SJSA1 (cell line): ENCODE measurements around the gene CCDC33. TPM values are rescaled to one million over a fixed set of nuclear protein-coding genes. Genes with fewer than 3 reads are reported as not detected.
A peak's percentile ranks its signal among the peaks of the same experiment; 100 is the strongest.

ENCODE experiments used
- DNase-seq, 2 experiments: peaks; one replicate each; pipeline ENCODE4 v3.0.0-alpha.2; 2015 to 2020; ENCODE audit warnings: low spot score in 2 of 2, low read depth in 1 of 2
- H3K27ac ChIP-seq: fragments of 250-450 bp; sonication (Bioruptor Pico); 2 replicates; pipeline ENCODE4 v1.5.1; 2020; ENCODE audit warnings: mild to moderate bottlenecking, moderate library complexity
- H3K27me3 ChIP-seq: fragments of 250-450 bp; sonication (Bioruptor Pico); replicated peaks from 2 replicates; pipeline ENCODE4 v1.5.1; 2020; ENCODE audit warnings: mild to moderate bottlenecking, moderate library complexity
- H3K36me3 ChIP-seq: fragments of 250-450 bp; sonication (Bioruptor Pico); 2 replicates; pipeline ENCODE4 v1.5.1; 2020; ENCODE audit warnings: mild to moderate bottlenecking
- H3K4me1 ChIP-seq: fragments of 250-450 bp; sonication (Bioruptor Pico); replicated peaks from 2 replicates; pipeline ENCODE4 v1.6.1; 2021; ENCODE audit warnings: mild to moderate bottlenecking
- H3K4me3 ChIP-seq: fragments of 250-450 bp; sonication (Bioruptor Pico); 2 replicates; pipeline ENCODE4 v1.5.1; 2020; ENCODE audit warnings: mild to moderate bottlenecking
- H3K9me3 ChIP-seq: fragments of 250-450 bp; sonication (Bioruptor Pico); replicated peaks from 2 replicates; pipeline ENCODE4 v1.5.1; 2020; ENCODE audit warnings: mild to moderate bottlenecking
- total RNA-seq: library from RNA; depleted of rRNA; stranded (reverse); fragments of >200 nt; shearing (Covaris generic); gene quantifications from 2 replicates; pipeline ENCODE4 v1.2.3, GENCODE V29; 2014

The CCDC33 gene
- total RNA-seq, 1 experiment from 2014 or later: not detected

DNA sequence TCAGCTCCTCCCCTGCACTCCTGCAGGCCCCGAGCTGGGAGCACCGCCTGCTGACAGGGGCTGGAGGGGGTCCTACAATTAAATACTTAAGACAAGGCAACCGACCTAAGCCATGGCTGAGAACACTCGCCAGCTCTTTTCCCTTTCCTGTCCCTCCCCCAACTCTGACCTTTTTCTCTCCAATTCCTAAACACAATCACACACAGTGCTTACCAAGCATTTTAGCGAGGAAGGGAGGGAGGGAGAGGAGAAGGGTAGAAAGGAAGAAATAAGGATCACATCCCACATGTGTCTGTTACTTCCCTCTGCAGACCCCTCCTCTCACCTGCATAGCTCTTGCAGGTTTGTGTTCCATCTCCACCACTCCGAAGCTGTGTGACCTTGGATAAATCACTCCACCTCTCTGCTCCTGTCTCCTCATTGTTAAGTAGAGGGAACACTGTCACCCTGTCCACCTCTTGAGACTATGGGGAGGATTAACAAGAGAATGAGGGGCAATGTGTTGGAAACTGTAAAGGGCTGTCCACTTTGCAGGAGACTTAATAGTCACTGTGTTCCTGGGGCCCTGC is 67.7 kb downstream of the CCDC33 start:
- H3K27ac ChIP-seq: no peak overlapping the region
- no peaks in the 10 kb centered on the region for H3K9me3 ChIP-seq
- DNase-seq: no peak
- peaks cover 41% of the 10 kb centered on the region for H3K27me3 ChIP-seq
- no peak overlapping the region for H3K4me3 ChIP-seq
- H3K4me1 ChIP-seq: no peaks in the 10 kb centered on the region
- H3K36me3 ChIP-seq: no peaks in the 10 kb centered on the region

DNA sequence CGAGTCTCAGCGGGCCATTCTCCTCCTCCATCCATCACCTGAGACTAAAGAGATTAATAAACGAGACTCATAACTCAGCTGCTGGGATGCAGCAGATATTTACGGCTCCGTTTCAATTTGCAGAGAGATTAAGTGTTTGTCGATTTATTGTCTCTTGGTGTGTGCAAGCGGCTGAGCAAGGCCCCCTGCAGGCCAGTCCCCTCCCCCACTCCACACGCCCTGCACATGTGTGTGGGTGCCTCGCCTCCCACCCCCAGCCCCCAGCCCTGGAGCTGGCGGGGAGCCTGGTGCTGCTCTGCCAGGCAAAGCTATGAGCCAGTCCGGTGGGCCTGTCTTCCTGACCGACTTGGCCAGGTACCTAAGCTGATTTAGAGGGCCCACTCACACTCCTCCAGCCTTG is 68.3 kb downstream of the CCDC33 start:
- H3K4me3 ChIP-seq: no peak overlapping the region
- peaks cover 39% of the 10 kb centered on the region for H3K27me3 ChIP-seq
- H3K4me1 ChIP-seq: no peaks in the 10 kb centered on the region
- H3K27ac ChIP-seq: no peak overlapping the region
- no peak for DNase-seq
- no peaks in the 10 kb centered on the region for H3K36me3 ChIP-seq
- H3K9me3 ChIP-seq: no peaks in the 10 kb centered on the region

DNA sequence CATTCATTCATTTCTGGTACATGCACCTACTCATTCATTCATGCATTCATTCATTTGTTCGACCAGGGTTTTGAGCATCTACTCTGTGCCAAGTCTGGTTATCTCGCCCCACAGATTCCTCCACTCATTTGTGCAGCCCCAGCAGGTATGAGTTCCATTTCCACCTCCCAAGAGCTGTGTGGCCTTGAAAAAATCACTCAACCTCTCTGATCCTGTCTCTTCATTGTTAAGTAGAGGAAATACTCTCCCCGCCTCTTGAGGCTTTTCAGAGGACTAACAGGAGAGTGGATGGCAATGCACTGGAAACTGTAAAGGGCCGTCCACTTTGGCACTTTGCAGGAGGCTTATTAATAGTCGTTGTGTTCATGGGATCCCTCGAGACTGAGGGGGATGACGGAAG is 69.6 kb downstream of the CCDC33 start:
- H3K27ac ChIP-seq: no peak overlapping the region
- no peaks in the 10 kb centered on the region for H3K9me3 ChIP-seq
- H3K4me3 ChIP-seq: no peak overlapping the region
- H3K27me3 ChIP-seq: peaks cover 27% of the 10 kb centered on the region
- no peak for DNase-seq
- H3K36me3 ChIP-seq: no peaks in the 10 kb centered on the region
- H3K4me1 ChIP-seq: no peaks in the 10 kb centered on the region

GRCh38 chr15:74306781-74307217 is 70.7 kb downstream of the CCDC33 start:
- Histone ChIP-seq H3K4me1 (no peaks in the 10 kb centered on the region), H3K36me3 (no peaks in the 10 kb centered on the region), H3K27me3 (peaks cover 19% of the 10 kb centered on the region), H3K4me3 (no peak overlapping the region), H3K9me3 (no peaks in the 10 kb centered on the region), H3K27ac (no peak overlapping the region)
- DNase-seq: no peak

DNA sequence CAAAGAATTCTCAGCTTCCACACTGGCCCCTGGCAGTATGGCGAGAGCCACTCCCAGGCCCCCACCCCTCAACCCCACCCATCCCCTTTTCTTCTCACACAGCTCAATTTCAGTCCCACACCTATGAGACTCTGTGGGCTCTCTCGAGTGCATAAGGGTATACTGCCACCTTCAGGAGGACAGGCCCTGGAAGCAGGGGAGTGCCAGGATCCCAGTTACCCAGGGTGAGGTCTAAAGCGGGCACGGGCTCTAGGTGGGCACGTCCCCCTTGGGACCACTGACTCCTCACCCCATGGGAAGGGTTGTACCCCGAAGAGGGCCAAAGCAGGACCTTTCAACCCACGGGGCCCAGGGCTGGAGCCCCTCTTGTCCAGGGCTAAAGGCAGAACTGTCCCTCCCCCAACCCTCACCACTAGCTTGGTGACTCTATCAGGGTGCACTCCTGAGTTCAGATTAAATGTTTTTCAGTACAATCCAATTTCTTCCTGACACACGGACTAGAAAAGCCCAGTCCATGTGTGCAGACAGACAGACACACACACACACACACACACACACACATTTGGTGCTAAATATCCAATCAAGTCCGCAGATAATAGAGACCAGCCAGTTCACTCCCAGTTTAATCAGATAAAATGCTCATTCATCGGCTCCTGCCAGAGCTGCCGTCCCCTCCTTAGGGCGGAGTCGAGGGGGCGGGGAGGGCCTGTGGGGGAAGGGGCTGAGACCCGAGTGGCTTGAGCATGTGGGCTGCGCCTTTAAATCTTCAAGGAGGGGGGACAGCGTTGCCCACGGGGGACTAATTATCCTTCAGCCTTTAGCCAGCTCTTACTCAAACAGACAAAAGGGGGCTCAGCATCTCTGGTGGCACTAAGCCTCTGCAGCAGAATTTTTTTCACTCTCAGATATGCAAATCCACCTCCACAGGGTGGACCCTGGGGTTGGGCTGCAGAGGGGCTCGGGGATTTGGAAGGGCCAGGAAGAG is 72.0 kb downstream of the CCDC33 start:
- Histone ChIP-seq H3K4me3 (no peak overlapping the region), H3K4me1 (no peaks in the 10 kb centered on the region), H3K9me3 (no peaks in the 10 kb centered on the region), H3K36me3 (no peaks in the 10 kb centered on the region), H3K27ac (no peak overlapping the region), H3K27me3 (peaks cover 8% of the 10 kb centered on the region)
- DNase-seq: peak in 1 of 2 experiments; percentile 33

- DNase-seq: peak; percentile 58 to 64
- no peaks in the 10 kb centered on the region for H3K9me3 ChIP-seq
- H3K27me3 ChIP-seq: peaks cover 4% of the 10 kb centered on the region
- peaks cover 21% of the 10 kb centered on the region for H3K4me1 ChIP-seq
- H3K36me3 ChIP-seq: no peaks in the 10 kb centered on the region
- no peak overlapping the region for H3K27ac ChIP-seq
- no peak overlapping the region for H3K4me3 ChIP-seq
Measured at GRCh38 chr15:74311734-74312444, 75.8 kb downstream of the CCDC33 start.

DNA sequence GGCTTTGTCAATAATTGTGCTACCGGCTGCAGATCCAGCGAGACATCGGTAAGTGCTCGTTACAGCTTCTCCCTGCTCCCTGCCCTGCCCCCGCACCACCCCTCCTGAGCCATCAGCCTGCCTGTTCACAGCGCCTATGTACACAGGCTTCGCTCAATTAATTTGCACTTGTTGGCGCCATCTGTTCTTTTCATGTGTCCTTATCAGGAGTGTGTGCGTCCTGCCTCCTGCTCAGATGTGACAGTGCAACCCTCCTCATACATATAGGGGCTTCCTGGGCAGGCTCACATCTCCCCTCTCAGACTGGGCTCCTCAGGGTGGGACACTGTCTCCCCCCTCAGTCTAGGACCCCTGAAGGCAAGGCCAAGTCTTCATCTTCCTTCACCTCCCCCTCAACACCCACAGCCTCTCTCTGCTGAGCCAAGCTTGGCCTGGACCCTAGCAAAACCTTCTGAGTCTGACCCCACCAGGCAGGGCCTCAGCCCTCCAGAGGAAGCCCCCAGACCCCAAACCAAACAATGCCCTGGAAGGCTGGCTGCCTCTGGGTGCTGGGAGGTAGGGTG is 76.4 kb downstream of the CCDC33 start:
- Histone ChIP-seq H3K36me3 (no peaks in the 10 kb centered on the region), H3K4me1 (peaks cover 27% of the 10 kb centered on the region), H3K27me3 (peaks cover 4% of the 10 kb centered on the region), H3K27ac (no peak overlapping the region), H3K9me3 (no peaks in the 10 kb centered on the region), H3K4me3 (no peak overlapping the region)
- DNase-seq: no peak

- Histone ChIP-seq H3K27ac (no peak overlapping the region), H3K9me3 (no peaks in the 10 kb centered on the region), H3K27me3 (no peaks in the 10 kb centered on the region), H3K36me3 (no peaks in the 10 kb centered on the region), H3K4me3 (no peak overlapping the region), H3K4me1 (peaks cover 41% of the 10 kb centered on the region)
- DNase-seq: no peak
Measured at GRCh38 chr15:74313889-74314288, 77.8 kb downstream of the CCDC33 start.

- no peaks in the 10 kb centered on the region for H3K9me3 ChIP-seq
- H3K4me3 ChIP-seq: no peak overlapping the region
- H3K27me3 ChIP-seq: no peaks in the 10 kb centered on the region
- H3K36me3 ChIP-seq: no peaks in the 10 kb centered on the region
- H3K27ac ChIP-seq: no peak overlapping the region
- DNase-seq: peak; percentile 30 to 59
- peaks cover 51% of the 10 kb centered on the region for H3K4me1 ChIP-seq
Measured at GRCh38 chr15:74314795-74315438, 78.8 kb downstream of the CCDC33 start.

DNA sequence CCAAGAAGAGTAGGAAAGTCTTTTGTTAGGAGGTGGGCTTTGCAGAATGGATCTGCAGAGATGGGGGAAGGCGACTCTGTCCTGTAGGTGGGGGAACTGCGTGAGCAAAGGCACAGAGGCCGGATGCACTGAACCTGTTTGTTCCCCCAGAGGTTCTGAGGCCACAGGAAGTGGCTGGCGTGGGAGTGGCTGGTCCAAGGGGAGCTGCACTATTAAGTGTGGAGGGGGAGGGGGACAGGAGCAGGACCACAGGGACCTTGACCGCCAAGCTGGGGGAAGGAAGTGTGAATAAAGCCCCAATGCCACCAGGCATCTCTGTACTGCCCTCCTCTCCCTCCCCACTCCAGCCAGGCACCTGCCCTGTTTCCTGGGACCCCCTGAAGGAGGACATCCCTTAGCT is 79.5 kb downstream of the CCDC33 start:
- DNase-seq: no peak
- H3K4me1 ChIP-seq: peaks cover 58% of the 10 kb centered on the region
- no peaks in the 10 kb centered on the region for H3K9me3 ChIP-seq
- no peaks in the 10 kb centered on the region for H3K36me3 ChIP-seq
- no peak overlapping the region for H3K4me3 ChIP-seq
- H3K27ac ChIP-seq: no peak overlapping the region
- no peaks in the 10 kb centered on the region for H3K27me3 ChIP-seq

GRCh38 chr15:74316141-74316540 is 80.0 kb downstream of the CCDC33 start:
- Histone ChIP-seq H3K27me3 (no peaks in the 10 kb centered on the region), H3K27ac (no peak overlapping the region), H3K36me3 (no peaks in the 10 kb centered on the region), H3K4me3 (no peak overlapping the region), H3K9me3 (no peaks in the 10 kb centered on the region), H3K4me1 (peaks cover 60% of the 10 kb centered on the region)
- no peak for DNase-seq

DNA sequence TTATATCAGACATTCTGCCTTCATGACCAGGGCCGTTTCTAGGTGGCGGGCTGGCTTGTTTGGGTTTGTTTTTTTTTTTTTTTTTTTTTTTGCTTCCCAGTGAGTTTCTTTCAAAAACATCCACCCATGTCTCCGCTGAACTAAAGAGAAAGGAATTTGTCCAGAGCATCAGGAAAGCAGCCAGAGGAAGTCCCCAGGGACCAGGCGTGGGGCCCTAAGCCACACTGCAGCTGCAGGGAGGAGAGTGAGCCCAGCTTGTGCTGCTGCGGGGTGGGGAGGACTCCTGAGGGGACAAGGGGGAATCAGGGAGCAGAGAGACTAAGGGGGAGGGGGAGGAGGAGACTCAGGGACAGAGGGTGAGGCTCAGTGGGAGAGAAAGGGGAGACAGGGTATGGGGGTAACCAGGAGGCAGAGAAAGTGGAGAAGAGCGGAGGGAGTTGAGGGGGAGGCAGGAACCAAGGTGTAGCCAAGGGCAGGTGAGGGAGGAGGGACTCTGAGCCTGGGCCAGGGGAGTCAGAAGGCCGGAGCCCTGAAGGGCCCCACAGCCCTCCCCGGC is 81.8 kb downstream of the CCDC33 start:
- DNase-seq: peak; percentile 94 to 96
- H3K4me1 ChIP-seq: peaks cover 60% of the 10 kb centered on the region
- H3K27me3 ChIP-seq: no peaks in the 10 kb centered on the region
- no peak overlapping the region for H3K4me3 ChIP-seq
- H3K36me3 ChIP-seq: no peaks in the 10 kb centered on the region
- H3K9me3 ChIP-seq: no peaks in the 10 kb centered on the region
- H3K27ac ChIP-seq: peak overlapping the region; percentile 90
